Activated T-cell treated with anti-CD3 and anti-CD28 coated beads for 24 hours (primary cell): ENCODE results near the gene GDAP1L1.
"Not testable (repeated sequence)": the region's sequence is repeated elsewhere in the genome, so short reads cannot be mapped to it uniquely, and the experiment has no call there.

Experiments
- DNase-seq: peaks from one replicate; pipeline ENCODE4 v3.0.0-alpha.2; 2020; ENCODE audit warnings: low read depth

GDAP1L1 gene

GRCh38 chr20:44255942-44256341 lies 8.8 kb downstream of the GDAP1L1 start:
- no peak for DNase-seq

GRCh38 chr20:44256961-44257360 lies 9.9 kb downstream of the GDAP1L1 start:
- DNase-seq: no peak

- DNase-seq: no peak
Observed at GRCh38 chr20:44258226-44258890, 11.2 kb downstream of the GDAP1L1 start.

- no peak for DNase-seq
Observed at GRCh38 chr20:44264287-44264686, 17.2 kb downstream of the GDAP1L1 start.

- no peak for DNase-seq
Observed at GRCh38 chr20:44268802-44269201, 21.7 kb downstream of the GDAP1L1 start.

GRCh38 chr20:44271915-44272663 lies 25.0 kb downstream of the GDAP1L1 start:
- no peak for DNase-seq

GRCh38 chr20:44273231-44274215 lies 26.4 kb downstream of the GDAP1L1 start:
- no peak for DNase-seq

- DNase-seq: no peak
Observed at GRCh38 chr20:44274303-44275017, 27.4 kb downstream of the GDAP1L1 start.

GRCh38 chr20:44279228-44279627 lies 32.1 kb downstream of the GDAP1L1 start:
- no peak for DNase-seq

- no peak for DNase-seq
Observed at GRCh38 chr20:44280387-44280786, 33.3 kb downstream of the GDAP1L1 start.

- DNase-seq: no peak
Observed at GRCh38 chr20:44282192-44282591, 35.1 kb downstream of the GDAP1L1 start.

- DNase-seq: no peak
Observed at GRCh38 chr20:44284032-44284431, 36.9 kb downstream of the GDAP1L1 start.

- no peak for DNase-seq
Observed at GRCh38 chr20:44287272-44288097, 40.4 kb downstream of the GDAP1L1 start.

GRCh38 chr20:44288252-44288651 lies 41.1 kb downstream of the GDAP1L1 start:
- DNase-seq: no peak

- no peak for DNase-seq
Observed at GRCh38 chr20:44291754-44292153, 44.6 kb downstream of the GDAP1L1 start.

- no peak for DNase-seq
Observed at GRCh38 chr20:44296011-44296410, 48.9 kb downstream of the GDAP1L1 start.

GRCh38 chr20:44297721-44298120 lies 50.6 kb downstream of the GDAP1L1 start:
- DNase-seq: no peak

- DNase-seq: not testable (repeated sequence)
Observed at GRCh38 chr20:44299011-44299535, 52.0 kb downstream of the GDAP1L1 start.

- DNase-seq: no peak
Observed at GRCh38 chr20:44301285-44301684, 54.2 kb downstream of the GDAP1L1 start.

GRCh38 chr20:44302026-44302669 lies 55.0 kb downstream of the GDAP1L1 start:
- no peak for DNase-seq
